Kidney (tissue), 14 donors: Measurements from ENCODE around the gene SLC38A8. TPM values are rescaled to one million over a fixed set of nuclear protein-coding genes. Genes with fewer than 3 reads are reported as not detected.

Source experiments
- DNase-seq, 5 donors: peaks; one replicate each; pipeline ENCODE4 v3.0.0-alpha.2; 2013 to 2020
- FAIRE-seq: peaks from 2 replicates; lab custom pipeline; 2012; peaks lifted over from hg19 to GRCh38; lab: Jason Lieb, UNC
- H3K27ac ChIP-seq, 2 donors: one replicate each; pipeline ENCODE4 v1.7.0; 2013; ENCODE audit warnings: low read depth in 2 of 2, low read length in 2 of 2, inconsistent platforms in 1 of 2
- H3K27me3 ChIP-seq: one replicate; pipeline ENCODE4 v1.7.1; 2013; ENCODE audit warnings: low read length, inconsistent platforms; ENCODE audit not compliant: control insufficient read depth, insufficient read depth
- H3K36me3 ChIP-seq, 3 donors: one replicate each; pipeline versions ENCODE4 v1.7.0 to v1.7.1; 2013; ENCODE audit warnings: low read length in 3 of 3, control low read depth in 1 of 3, inconsistent platforms in 1 of 3; ENCODE audit not compliant: insufficient read depth in 3 of 3, control insufficient read depth in 2 of 3
- H3K4me1 ChIP-seq, 3 donors: one replicate each; pipeline versions ENCODE4 v1.7.0 to v1.7.1; 2013; ENCODE audit warnings: low read length in 3 of 3, inconsistent platforms in 1 of 3, low read depth in 1 of 3; ENCODE audit not compliant: control insufficient read depth in 2 of 3, insufficient read depth in 2 of 3
- H3K4me3 ChIP-seq, 3 donors: one replicate each; pipeline versions ENCODE4 v1.7.0 to v1.8.1; 2013; ENCODE audit warnings: low read length in 3 of 3, control low read depth in 1 of 3, inconsistent platforms in 1 of 3
- H3K9ac ChIP-seq, 3 donors: one replicate each; pipeline versions ENCODE4 v1.7.0 to v1.7.1; 2013; ENCODE audit warnings: low read length in 3 of 3, control low read depth in 1 of 3, inconsistent platforms in 1 of 3
- H3K9me3 ChIP-seq, 3 donors: one replicate each; pipeline versions ENCODE4 v1.7.0 to v1.7.1; 2013; ENCODE audit warnings: low read length in 3 of 3, control low read depth in 1 of 3, inconsistent platforms in 1 of 3; ENCODE audit not compliant: control insufficient read depth in 2 of 3, insufficient read depth in 1 of 3
- CTCF ChIP-seq: IDR thresholded peaks from 3 replicates; pipeline ENCODE4 v1.5.1; 2012; ENCODE audit warnings: mild to moderate bottlenecking, moderate library complexity, borderline replicate concordance; ENCODE audit not compliant: insufficient read depth; ENCODE audit errors: extremely low read depth
- intact Hi-C: fragments of 100-400 bp; cut with DNase I; formaldehyde crosslinking; loops from one replicate; pipeline ENCODE4 v1.11.1; 2022
- polyA plus RNA-seq: library from polyadenylated mRNA; stranded (reverse); fragments of 350-450 nt; fragmentation: Illumina TruSeq; extraction: RNeasy Lipid Tissue Mini Kit (QIAGEN cat#74804); gene quantifications from one replicate; pipeline ENCODE4 v1.2.3, GENCODE V29; 2014; ENCODE audit warnings: low read depth, low replicate concordance; ENCODE audit not compliant: insufficient read depth
- total RNA-seq: library from RNA; stranded (reverse); fragmentation: NEBNext Ultra II Directional; extraction: Animal tissue kit (Norgen Biotek cat#: 25700); gene quantifications from one replicate; pipeline ENCODE4 v1.2.1, GENCODE V29; 2021
- donor health status: control.
- donor health status: control.
- donor health status: control.
- donor health status: control.
- donor health status: control.
- donor health status: DM: yes; HTN: yes; CAD: no.
- donor health status: Normal renal cell carcinoma (clear cell type).

SLC38A8 gene
- total and polyA plus RNA-seq, 2 donors from 2014 or later = 0.30 TPM; not detected in 1

DNA sequence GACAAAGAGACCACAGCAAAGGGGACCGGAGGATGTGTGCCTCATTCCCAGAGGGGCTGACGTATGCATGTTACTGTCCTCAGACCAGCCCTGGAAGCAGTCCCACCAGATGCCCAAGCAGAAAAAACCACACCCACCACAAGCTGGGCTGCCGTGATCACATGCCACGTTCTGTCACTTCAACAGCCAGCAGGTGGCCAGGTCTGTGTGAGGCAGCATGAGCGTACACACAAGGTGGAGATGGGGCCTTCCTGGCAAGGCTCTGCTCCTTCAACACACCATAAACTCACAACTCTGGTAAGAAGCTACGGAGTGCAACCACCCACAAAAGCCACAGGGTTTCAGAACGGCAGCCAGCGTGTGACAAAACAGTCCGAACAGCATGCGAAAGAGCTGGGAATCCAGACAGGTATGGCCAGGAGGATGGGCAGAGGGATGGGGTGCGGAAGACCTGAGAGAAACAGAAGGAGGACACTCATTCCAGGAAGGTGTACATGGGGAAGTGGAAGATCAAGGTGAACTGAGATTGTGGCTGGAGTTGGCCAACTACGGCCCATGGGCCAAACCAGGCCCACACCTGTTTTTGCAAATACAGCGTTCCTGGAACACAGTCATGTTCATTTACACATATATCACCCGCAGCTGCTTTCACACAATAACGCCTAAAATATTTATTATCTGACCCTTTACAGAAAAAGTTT is 46.2 kb upstream of the SLC38A8 start:
- no peaks in the 10 kb centered on the region for H3K9me3 ChIP-seq
- DNase-seq (peak in 1 of 5 donors; percentile 12), FAIRE-seq (no peak)
- no peak for TF ChIP-seq CTCF
- no peaks in the 10 kb centered on the region for H3K27me3 ChIP-seq
- H3K4me3 ChIP-seq = no peak overlapping the region
- peaks cover 5 to 64% (median 62%) of the 10 kb centered on the region in 3 donors for H3K36me3 ChIP-seq
- H3K9ac ChIP-seq = no peak overlapping the region
- intact Hi-C loops = no loop called here
- H3K4me1 ChIP-seq = no peaks in the 10 kb centered on the region
- no peak overlapping the region for H3K27ac ChIP-seq

- TF ChIP-seq CTCF = no peak
- no peak overlapping the region for H3K9ac ChIP-seq
- H3K9me3 ChIP-seq = no peaks in the 10 kb centered on the region
- FAIRE-seq (no peak), DNase-seq (no peak)
- H3K27ac ChIP-seq = no peak overlapping the region
- intact Hi-C loops = no loop called here
- peaks cover 2 to 56% (median 52%) of the 10 kb centered on the region in 3 donors for H3K36me3 ChIP-seq
- no peaks in the 10 kb centered on the region for H3K27me3 ChIP-seq
- H3K4me3 ChIP-seq = no peak overlapping the region
- H3K4me1 ChIP-seq = no peaks in the 10 kb centered on the region
Observed at GRCh38 chr16:84087466-84088151, 45.0 kb upstream of the SLC38A8 start.

- Histone ChIP-seq H3K9ac (no peak overlapping the region), H3K27ac (no peak overlapping the region), H3K4me1 (no peaks in the 10 kb centered on the region), H3K36me3 (peaks cover 2 to 58% (median 50%) of the 10 kb centered on the region in 3 donors), H3K9me3 (no peaks in the 10 kb centered on the region), H3K4me3 (no peak overlapping the region), H3K27me3 (no peaks in the 10 kb centered on the region)
- intact Hi-C loops = no loop called here
- FAIRE-seq (no peak), DNase-seq (no peak)
- TF ChIP-seq CTCF = no peak
Observed at GRCh38 chr16:84087001-84087400, 44.4 kb upstream of the SLC38A8 start.
